HTERT RPE-1 (cell line): ENCODE measurements around the gene KIF5A.

Experiments
- in situ Hi-C: fragments of 300-500 bp; cut with MboI; formaldehyde crosslinking; loops from 4 replicates; pipeline ENCODE4 v1.14.3; 2020; ENCODE audit warnings: low sequenced_read_pairs

KIF5A gene

DNA sequence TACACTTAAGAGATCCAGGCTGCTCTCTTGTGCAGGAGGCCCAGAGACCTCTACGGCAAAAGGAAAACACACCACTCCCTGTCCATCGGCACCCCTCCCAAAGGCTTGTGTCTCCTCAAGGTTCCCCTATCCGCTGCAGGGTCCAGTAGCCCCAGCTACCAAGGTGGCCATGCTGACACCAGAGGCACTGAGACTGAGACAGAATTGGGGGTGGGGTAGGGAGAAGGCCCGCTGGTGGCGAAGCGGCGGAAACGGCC, 30.1 kb upstream of the KIF5A start:
- in situ Hi-C loops: no loop called here

DNA sequence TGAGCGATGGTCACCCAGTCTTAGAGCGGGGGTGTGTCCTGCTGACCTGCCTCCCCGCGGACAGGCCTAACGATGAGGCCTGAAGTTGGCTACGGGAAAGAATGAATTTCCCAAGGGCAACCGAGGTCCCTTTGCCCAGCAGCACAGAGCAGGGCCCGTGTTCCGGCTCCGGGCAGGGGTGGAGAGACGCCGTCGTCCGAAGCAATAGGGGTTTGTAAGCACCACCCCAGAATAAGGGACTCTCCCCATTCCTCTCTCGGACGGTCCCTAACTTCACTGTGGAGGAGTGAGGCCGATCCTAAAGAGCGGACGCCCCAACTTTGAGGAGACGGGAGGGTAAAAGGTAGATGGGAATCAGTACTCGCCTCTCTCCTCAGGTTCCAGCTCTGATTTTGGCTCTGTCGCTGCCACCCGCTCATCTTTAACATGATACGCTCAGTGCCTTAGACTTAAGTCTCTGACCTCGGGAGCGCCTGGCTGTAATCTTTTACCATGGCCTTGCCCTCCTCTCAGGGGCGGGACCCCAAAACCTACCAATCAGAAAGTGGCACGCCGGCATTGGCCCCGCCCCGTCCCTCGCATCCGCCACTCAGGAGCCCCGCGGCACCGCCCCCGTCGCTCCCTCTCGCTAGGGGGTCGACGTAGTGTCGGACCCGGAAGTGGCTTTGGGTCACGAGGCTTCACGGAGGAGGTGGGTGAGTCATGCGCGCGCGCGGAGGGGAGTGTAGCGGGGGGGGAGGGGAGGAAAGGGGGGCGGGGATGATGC, 29.6 kb upstream of the KIF5A start, which contains the start of gene DDIT3:
DDIT3 (minus strand) TSS at position 462 of the 766 bp plus-strand sequence. CDS start 3,108 bp downstream, outside the sequence.
- in situ Hi-C loops: no loop called here

DNA sequence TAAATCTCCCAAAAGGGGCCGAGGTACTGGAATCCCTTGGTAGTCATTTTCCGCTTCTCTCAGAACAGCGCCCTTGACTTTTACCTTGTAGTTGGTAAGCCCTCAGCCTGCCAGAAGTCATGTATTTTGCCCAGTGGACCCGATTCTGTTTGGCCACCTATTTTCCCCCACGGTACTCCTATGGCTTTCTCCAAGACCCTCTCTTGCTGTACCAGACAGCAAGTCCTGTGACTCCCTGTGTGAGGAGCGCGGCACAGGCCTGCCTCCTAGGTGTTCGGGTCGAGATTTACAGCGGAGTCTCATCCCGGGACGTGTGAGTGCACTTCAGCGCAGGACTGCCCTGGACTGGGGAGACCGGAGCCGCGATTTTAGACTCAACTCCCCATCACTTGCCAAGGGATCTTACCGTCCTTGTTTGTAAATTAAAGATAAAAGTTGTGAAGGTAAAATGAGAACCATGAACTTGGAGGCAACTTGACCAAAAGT, 28.3 kb upstream of the KIF5A start:
- in situ Hi-C loops: no loop called here

DNA sequence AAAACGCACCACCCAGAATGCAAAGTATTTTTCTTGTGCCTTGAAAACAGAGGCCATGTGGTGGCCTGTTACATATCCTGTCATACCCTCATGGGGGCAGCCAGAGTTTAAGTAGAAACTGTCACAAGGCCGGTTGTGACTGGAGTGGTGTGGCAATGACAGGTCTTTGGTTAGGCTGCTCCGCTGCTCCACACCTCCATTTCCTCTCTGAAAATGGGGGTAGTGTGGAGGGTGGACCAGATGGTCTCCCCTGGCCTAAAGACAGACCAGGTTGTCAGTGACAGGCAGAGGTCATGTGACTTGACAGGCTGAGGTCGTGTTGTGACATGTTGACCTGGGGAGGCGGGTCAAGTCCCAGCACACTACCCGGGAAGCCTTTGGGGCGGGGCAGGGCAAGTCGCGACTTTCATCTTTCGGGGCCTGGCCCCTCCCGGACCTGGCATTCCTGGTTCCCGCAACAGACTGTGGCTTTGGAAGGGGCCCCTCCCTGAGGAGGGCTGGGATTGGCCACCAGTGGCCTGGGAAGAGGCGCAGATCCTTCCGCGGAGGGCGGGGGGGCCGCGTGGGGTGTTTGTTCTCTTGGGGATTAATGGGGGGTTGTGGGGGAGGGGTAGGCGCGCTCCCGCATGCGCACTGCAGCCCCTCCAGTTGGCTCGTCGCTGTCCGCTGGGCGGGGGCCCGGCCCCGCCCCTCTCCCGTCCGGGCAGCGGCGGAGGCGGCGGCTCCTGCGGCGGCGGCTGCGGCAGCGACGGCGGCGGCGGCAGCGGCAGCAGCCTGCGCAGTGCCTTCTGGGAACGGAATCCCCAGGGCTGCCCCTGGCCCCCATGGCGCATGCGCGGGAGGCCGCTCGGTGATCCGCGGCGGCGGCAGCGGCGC, 27.6 kb upstream of the KIF5A start, which contains the start of gene MBD6:
MBD6 (plus strand) TSS at position 814 of the 876 bp plus-strand sequence. CDS start 1,480 bp downstream, outside the sequence.
- in situ Hi-C loops: no loop called here

DNA sequence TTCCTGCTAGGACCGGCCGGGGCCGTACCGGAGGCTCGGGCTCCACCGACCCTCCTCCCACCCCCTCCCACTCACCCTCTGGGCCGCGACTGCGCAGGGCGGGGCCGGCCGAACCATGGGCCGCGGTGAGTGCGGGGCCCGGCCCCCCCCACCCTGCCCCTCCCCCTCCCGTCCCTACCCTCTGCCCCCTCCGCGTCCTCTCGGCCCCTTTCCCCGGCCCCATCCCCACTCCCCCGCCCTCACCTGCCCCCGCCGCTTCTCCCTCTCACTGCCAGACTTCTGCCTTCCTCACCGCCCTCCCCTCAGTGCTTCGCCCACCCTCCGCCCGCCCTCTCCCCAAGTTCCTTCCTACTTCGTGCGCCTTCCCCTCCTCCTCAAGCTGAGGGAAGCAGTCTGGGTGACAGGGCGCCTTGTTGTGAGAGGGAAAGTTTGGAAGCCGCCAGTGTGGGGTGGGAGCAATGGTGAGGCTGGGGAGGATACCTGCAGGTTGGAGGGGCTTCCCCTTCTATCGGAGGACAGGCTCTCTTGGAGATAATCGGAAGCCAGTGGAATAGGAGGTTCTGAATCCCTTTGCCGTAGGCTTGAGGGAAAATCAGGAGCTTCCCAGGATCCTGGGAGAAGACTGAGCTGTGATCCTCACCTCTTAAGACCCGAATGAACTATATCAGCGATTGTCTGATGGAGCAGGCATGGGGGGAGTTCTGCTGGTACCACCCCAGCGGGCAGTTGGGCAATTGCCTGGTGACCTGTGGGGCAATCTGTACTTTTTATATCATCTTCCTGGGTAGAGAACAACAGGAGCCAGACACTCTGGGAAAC, 26.7 kb upstream of the KIF5A start:
- in situ Hi-C loops: no loop called here

DNA sequence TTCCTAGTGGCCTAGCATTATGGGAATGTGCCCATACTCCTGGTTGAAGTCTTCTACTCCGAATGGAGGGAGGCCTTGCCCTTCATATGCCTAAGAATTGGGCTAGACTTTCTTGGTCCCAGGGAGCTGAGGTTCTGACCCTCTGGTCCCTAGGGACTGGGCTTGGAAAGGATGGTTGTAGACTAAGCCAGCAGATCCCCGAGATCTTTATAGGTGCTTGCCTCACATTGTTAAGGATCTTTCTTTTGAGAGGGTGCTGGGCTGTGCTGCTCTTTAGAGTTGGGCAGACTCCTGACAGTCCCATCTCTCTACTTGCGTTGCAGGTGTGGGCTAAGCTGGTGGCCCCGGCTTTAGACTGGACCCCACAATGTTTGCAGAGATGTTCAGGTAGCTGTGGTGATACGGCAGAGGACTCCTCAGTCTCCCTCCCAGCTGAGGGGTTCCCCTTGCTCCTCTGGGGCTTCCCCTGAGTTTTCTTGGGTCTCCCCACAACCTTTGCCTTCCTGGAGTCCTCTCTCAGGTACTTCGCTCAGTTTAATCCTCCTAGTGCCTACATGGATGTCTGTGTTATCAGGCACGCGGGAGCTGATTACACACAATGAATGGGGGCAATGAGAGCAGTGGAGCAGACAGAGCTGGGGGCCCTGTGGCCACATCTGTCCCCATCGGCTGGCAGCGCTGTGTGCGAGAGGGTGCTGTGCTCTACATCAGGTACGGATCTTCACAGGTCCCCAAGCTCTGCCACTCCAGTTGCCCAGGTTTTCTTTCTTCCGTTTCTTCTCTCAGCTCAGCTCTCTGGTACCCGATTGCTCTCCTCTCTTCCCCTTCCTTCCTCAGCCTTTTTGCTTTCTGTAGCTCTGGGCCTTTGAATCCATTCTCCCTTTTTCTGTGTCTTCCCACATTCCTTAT, 25.9 kb upstream of the KIF5A start:
- in situ Hi-C loops: no loop called here

DNA sequence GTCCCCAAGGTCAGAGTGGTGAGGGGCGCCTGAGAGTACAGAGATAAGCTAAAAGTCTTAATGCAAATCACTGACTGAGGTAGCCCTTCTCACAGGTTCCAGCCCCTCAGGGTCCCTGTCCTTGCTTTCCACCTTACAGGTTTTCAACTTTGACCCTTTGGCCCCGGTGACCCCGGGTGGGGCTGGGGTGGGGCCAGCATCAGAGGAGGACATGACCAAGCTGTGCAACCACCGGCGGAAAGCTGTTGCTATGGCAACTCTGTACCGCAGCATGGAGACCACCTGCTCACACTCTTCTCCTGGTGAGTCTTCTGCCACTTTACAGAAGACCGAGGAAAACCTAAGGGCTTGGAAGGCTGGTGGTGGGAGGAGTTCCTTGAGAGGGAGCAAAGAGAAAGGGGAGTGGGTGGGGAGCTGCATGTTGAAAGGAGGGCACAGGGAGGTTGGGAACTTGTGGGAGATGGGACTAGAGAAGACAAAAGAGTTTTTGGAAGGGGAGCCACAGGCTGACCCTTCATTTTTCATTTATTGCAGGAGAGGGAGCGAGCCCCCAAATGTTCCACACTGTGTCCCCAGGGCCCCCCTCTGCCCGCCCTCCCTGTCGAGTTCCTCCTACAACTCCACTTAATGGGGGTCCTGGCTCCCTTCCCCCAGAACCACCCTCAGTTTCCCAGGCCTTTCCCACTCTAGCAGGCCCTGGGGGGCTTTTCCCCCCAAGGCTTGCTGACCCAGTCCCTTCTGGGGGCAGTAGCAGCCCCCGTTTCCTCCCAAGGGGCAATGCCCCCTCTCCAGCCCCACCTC, 24.8 kb upstream of the KIF5A start:
- in situ Hi-C loops: no loop called here

DNA sequence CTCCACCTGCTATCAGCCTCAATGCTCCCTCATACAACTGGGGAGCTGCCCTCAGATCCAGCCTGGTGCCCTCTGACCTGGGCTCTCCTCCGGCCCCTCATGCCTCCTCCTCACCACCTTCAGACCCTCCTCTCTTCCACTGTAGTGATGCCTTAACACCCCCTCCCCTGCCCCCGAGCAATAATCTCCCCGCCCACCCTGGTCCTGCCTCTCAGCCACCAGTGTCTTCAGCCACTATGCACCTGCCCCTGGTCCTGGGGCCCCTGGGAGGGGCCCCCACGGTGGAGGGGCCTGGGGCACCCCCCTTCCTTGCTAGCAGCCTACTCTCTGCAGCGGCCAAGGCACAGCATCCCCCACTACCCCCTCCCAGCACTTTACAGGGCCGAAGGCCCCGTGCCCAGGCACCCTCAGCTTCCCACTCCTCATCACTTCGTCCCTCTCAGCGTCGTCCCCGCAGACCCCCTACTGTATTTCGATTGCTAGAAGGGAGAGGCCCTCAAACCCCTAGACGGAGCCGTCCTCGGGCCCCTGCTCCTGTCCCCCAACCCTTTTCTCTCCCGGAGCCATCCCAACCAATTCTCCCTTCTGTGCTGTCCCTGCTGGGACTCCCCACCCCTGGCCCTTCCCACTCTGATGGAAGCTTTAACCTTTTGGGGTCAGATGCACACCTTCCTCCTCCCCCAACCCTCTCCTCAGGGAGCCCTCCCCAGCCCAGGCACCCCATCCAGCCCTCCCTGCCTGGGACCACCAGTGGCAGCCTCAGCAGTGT, 24.0 kb upstream of the KIF5A start:
- in situ Hi-C loops: no loop called here

DNA sequence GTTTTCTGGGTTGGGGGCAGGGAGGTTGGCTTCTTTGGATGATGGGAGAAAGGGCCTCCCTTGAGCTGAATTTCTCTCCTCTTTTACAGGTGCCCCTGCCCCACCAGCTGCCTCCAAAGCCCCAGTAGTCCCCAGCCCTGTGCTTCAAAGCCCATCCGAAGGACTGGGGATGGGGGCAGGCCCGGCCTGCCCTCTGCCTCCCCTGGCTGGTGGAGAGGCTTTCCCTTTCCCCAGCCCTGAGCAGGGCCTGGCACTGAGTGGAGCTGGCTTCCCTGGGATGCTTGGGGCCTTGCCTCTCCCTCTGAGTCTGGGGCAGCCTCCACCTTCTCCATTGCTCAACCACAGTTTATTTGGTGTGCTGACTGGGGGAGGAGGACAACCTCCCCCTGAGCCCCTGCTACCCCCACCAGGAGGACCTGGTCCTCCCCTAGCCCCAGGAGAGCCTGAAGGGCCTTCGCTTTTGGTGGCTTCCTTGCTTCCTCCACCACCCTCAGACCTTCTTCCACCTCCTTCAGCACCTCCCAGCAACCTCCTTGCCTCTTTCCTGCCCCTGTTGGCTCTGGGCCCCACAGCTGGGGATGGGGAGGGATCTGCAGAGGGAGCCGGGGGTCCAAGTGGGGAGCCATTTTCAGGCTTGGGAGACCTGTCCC, 23.2 kb upstream of the KIF5A start:
- in situ Hi-C loops: no loop called here

DNA sequence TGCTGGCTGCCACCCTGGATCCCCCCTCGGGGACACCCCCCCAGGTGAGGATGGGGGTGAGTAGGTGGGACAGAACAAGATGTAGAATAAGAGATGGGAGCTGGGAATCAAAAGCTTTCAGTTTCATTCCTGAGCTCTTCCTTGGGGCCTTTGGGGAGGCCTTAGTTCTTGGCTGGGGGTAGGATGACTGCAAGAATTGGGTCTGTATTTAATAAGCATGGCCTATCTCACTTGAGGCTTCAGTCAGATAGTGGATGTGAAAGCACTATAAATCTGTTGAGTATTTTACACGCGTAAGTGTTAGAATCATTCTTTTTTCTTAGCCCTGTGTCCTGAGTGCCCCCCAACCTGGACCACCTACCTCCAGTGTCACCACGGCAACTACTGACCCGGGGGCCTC, 22.7 kb upstream of the KIF5A start:
- in situ Hi-C loops: no loop called here

DNA sequence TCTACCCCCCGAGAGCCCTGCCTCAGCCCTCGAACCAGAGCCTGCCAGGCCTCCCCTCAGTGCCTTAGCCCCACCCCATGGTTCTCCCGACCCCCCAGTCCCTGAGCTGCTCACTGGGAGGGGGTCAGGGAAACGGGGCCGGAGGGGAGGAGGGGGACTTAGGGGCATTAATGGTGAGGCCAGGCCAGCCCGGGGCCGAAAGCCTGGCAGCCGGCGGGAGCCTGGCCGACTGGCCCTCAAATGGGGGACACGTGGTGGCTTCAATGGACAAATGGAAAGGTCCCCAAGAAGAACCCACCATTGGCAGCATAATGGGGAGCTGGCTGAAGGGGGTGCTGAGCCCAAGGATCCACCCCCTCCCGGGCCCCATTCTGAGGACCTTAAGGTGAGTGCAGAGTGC, 21.7 kb upstream of the KIF5A start:
- in situ Hi-C loops: no loop called here

DNA sequence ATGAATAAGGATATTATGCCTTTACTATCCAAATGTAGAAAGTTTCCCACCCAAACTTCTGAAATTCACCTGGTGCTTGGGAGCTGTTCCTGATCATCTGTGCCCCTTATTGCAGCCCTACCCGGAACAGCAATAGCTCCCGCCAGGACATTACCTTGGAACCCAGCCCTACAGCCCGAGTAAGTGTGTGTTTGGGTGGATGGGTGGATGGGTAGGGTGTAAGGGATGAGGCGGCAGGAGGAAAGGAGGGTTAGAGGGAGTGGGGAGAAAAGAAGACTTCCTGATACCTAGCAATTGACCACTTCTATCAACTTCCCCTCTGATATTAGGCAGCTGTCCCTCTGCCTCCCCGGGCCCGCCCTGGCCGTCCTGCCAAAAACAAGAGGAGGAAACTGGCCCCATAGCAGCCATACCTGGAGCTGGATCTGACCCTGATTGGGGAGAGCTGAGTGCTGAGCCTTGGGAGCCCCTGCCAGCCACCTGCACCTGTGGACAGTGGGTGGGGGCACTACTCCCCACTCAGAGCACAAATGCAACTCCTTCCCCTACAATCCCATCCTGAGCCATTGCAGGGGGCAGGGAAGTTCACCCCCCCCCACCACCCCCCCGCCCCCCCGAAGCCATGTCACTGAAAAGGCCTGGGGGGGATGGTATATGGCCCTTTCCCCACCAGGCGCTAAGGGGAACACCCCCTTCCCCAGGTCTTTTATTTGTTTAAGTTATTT, 20.9 kb upstream of the KIF5A start:
- in situ Hi-C loops: no loop called here

DNA sequence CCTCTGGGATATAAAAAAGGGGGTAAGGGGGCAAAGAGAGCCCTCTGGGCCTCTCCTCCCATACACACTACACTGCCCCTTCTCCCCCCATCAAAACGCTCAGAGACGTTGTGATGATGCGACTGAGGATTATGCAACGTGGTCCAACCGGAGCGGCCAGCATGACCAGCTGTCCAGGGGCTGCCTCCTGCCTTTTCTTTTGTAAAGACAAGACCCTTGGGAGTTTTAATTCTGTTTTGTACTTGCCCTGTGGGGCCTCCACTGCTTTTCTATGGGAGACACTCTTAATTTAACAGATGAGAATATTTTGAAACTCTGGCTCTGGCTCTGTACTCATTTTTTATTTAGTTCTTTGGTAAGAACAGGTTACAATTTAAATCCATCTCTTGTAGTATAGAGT, 20.0 kb upstream of the KIF5A start:
- in situ Hi-C loops: no loop called here

DNA sequence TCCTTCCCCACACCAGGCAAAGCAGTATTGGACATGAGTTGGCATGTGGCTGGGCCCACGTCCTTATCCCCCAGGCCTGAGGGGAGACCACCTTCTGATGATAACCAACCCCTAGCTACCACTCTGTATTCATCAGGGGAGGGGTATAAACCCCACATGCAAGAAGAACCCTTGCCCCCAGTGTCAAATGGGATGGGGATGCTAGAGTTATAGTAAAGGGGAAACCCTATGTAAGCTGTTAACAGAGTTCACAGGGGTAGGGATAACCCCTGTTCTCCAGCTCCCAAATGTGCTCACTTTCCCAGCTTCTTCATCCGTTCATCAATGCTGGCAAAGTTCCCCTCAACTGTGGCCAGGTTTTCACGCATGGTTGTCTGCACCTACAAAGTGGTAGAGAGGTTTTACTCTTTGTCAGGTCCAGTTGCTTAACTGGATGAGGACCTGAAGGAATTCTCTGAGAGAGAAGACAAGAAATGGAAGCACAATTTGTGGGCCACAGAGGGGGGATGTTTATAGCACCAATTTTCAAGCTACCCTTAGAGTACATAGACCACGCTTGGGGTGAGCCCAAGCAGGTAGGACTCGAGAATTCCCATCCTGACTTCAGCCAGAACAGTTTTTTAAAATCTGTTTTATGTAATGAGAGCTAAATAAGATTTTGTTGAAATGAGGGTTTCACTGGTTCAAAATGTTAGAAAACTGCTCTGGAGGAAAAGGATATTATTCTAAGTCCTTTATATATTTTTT, 19.3 kb upstream of the KIF5A start:
- in situ Hi-C loops: no loop called here

DNA sequence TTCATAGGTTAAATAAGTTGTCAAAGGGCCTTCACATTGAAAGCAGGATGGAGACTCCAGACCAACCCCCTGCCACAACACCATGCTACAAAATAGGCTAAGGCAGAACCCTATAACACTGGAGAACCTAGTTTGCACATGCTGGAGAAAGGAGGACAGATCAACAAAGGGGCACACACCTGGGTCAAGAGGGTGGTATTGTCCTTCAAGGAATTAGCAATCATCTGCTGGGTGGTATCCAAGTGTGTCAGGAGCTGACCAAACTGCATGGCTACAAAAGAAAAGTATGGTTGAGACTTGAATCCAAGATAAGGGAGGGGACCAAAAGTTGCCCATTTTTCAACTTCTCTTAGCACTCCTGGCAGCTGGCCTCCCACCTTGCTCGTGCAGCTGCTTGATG, 18.0 kb upstream of the KIF5A start:
- in situ Hi-C loops: no loop called here

DNA sequence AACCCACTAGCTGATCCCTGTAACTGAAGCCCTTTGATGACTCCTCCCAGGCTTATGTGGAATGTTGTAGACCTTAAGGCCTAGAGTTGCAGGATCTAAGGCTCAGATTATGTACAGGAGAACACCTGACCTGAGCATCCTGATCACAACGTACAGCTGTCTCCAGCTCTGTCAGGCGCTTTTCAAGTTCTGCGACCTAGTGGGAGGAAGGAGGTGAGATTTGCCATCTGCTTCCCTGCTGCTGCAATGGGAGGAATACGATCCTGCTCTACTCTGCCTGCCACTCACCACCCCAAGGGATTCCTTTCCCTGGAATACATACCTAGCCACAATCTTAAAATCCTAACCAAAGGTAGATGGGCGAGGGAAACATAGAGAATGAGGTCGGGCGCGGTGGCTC, 16.7 kb upstream of the KIF5A start:
- in situ Hi-C loops: no loop called here

DNA sequence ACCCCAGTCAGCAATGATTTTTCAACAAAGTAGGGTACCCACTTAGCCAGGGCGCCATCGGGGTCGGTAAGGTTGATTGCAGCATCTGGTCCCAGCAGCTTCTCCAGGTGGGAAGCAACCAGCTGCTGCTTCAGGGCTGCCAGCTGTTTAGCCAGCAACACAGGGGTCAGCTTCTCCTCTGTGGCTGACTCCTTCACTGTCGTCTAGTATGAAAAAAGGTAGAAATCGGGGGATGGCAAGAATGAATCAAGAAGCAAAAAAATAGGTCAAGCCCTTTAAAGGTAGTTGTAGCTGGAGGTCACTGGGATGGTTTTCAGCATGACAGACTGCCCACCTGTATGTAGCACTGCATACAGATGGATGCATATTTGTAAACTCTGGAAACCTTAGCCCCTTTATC, 15.6 kb upstream of the KIF5A start:
- in situ Hi-C loops: no loop called here
